ENCODE results near the gene CREB5.

DNA sequence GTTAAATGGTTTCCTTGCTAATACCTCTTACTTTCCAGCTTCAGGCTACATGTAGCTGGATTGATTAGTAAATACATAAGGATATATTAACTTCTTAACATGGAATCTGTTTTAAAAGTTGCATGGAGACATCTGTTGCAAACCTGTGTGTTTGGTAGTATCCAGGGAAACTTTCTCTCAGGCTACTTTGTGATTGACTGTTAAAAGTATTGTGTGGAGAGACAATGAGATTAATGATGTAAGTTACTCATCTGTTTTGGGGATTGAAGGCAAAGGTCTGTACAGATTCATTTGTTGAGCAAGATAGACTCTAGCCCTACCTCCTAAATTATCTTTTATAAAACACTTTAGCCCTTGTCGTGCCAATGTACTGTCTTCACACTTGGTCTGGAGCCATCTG is 6.6 kb downstream of the CREB5 start:
- TF ChIP-seq SIN3A (IDR thresholded peaks at IDR 0.05; ENCODE audit: borderline replicate concordance, insufficient read depth, low read length) (no peak), POLR2AphosphoS5 (IDR thresholded peaks at IDR 0.05; ENCODE audit: low read depth, low read length) (no peak), TAF1 (IDR thresholded peaks at IDR 0.05; ENCODE audit: borderline replicate concordance, insufficient read depth, low read length) (no peak), FOXP2 (optimal IDR thresholded peaks at IDR 0.05; ENCODE audit: borderline replicate concordance, extremely low read depth, extremely low read length, insufficient read depth) (no peak)
- TF ChIP-seq, protein P1, sequence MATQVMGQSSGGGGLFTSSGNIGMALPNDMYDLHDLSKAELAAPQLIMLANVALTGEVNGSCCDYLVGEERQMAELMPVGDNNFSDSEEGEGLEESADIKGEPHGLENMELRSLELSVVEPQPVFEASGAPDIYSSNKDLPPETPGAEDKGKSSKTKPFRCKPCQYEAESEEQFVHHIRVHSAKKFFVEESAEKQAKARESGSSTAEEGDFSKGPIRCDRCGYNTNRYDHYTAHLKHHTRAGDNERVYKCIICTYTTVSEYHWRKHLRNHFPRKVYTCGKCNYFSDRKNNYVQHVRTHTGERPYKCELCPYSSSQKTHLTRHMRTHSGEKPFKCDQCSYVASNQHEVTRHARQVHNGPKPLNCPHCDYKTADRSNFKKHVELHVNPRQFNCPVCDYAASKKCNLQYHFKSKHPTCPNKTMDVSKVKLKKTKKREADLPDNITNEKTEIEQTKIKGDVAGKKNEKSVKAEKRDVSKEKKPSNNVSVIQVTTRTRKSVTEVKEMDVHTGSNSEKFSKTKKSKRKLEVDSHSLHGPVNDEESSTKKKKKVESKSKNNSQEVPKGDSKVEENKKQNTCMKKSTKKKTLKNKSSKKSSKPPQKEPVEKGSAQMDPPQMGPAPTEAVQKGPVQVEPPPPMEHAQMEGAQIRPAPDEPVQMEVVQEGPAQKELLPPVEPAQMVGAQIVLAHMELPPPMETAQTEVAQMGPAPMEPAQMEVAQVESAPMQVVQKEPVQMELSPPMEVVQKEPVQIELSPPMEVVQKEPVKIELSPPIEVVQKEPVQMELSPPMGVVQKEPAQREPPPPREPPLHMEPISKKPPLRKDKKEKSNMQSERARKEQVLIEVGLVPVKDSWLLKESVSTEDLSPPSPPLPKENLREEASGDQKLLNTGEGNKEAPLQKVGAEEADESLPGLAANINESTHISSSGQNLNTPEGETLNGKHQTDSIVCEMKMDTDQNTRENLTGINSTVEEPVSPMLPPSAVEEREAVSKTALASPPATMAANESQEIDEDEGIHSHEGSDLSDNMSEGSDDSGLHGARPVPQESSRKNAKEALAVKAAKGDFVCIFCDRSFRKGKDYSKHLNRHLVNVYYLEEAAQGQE (IDR thresholded peaks at IDR 0.05; ENCODE audit: insufficient read depth in 1 of 2, low read depth in 2 of 2, low read length in 2 of 2): no peak
